ENCODE results near the gene MRPS2. TPM values are rescaled to one million over a fixed set of nuclear protein-coding genes. Genes with fewer than 3 reads are reported as not detected.

MRPS2 gene
- total RNA-seq = 34.1 and 40.9 TPM in 2 replicates

GRCh38 chr9:135500525-135501260 is at the start of gene MRPS2:
TSS of gene MRPS2 (plus strand) at chr9:135500682. CDS start at chr9:135500711, 29 bp downstream.

GRCh38 chr9:135479469-135480052 is 20.9 kb upstream of the MRPS2 start, which contains the start of gene PPP1R26:
TSS of gene PPP1R26 (plus strand) at chr9:135479782. CDS start at chr9:135484511, 4,729 bp downstream.

GRCh38 chr9:135520916-135521607 is 20.6 kb downstream of the MRPS2 start, which contains the start of gene LCN1:
TSS of gene LCN1 (plus strand) at chr9:135521440. CDS start at chr9:135521498, 58 bp downstream.

GRCh38 chr9:135545646-135546176 is 45.2 kb downstream of the MRPS2 start, which contains the start of gene OBP2A:
TSS of gene OBP2A (plus strand) at chr9:135546126. CDS start at chr9:135546181, 55 bp downstream.

Other genes with a start within 250 kb of the MRPS2 start
- gene PPP1R26, start 20.9 kb upstream of the MRPS2 start, total RNA-seq = 9.1 and 11.1 TPM in 2 replicates
- gene LCN1, start 20.8 kb downstream of the MRPS2 start, total RNA-seq = 0.58 TPM in 1 of 2 replicates, not detected in the other
- not detected in 2 replicates for gene OBP2A, start 45.4 kb downstream of the MRPS2 start, total RNA-seq
- 0.77 and 2.7 TPM in 2 replicates for gene PAEP, start 61.1 kb downstream of the MRPS2 start, total RNA-seq
- not detected in 2 replicates for gene GLT6D1, start 138.9 kb downstream of the MRPS2 start, total RNA-seq
- gene LCN9, start 162.6 kb downstream of the MRPS2 start, total RNA-seq = not detected in 2 replicates
- not detected in 2 replicates for gene SOHLH1, start 198.8 kb downstream of the MRPS2 start, total RNA-seq
- not detected in 2 replicates for gene KCNT1, start 201.5 kb downstream of the MRPS2 start, total RNA-seq